GM18868 (cell line): ENCODE results near the gene SF3B2.
A peak's percentile ranks its signal among the peaks of the same experiment; 100 is the strongest.
"Not testable (repeated sequence)": the region's sequence is repeated elsewhere in the genome, so short reads cannot be mapped to it uniquely, and the experiment has no call there.

Experiments
- ATAC-seq: cut with Tn5 transposase; IDR thresholded peaks from one replicate; pipeline ENCODE4 v1.9.1; 2021; ENCODE audit warnings: mild to moderate bottlenecking, moderate library complexity; ENCODE audit not compliant: unreplicated experiment

SF3B2 gene

GRCh38 chr11:66072518-66072917 is 20.4 kb downstream of the SF3B2 start:
- no peak for ATAC-seq

- no peak for ATAC-seq
Measured at GRCh38 chr11:66073669-66074068, 21.5 kb downstream of the SF3B2 start.

GRCh38 chr11:66075273-66075672 is 23.1 kb downstream of the SF3B2 start:
- ATAC-seq, result no peak

GRCh38 chr11:66076561-66076960 is 24.4 kb downstream of the SF3B2 start:
- no peak for ATAC-seq

- no peak for ATAC-seq
Measured at GRCh38 chr11:66077927-66078326, 25.8 kb downstream of the SF3B2 start.

- not testable (repeated sequence) for ATAC-seq
Measured at GRCh38 chr11:66078949-66079348, 26.8 kb downstream of the SF3B2 start.

GRCh38 chr11:66080055-66080817 is 28.1 kb downstream of the SF3B2 start:
- ATAC-seq, result no peak

- ATAC-seq, result peak; percentile 63
Measured at GRCh38 chr11:66081505-66081904, 29.3 kb downstream of the SF3B2 start.

- no peak for ATAC-seq
Measured at GRCh38 chr11:66082946-66083698, 31.0 kb downstream of the SF3B2 start.

- no peak for ATAC-seq
Measured at GRCh38 chr11:66083767-66084166, 31.6 kb downstream of the SF3B2 start.

- ATAC-seq, result no peak
Measured at GRCh38 chr11:66084821-66085475, 32.8 kb downstream of the SF3B2 start.

GRCh38 chr11:66087148-66087908 is 35.2 kb downstream of the SF3B2 start:
- no peak for ATAC-seq

- no peak for ATAC-seq
Measured at GRCh38 chr11:66089067-66089466, 36.9 kb downstream of the SF3B2 start.

- ATAC-seq, result no peak
Measured at GRCh38 chr11:66090288-66090687, 38.1 kb downstream of the SF3B2 start.

GRCh38 chr11:66092125-66092524 is 40.0 kb downstream of the SF3B2 start:
- not testable (repeated sequence) for ATAC-seq

- ATAC-seq, result not testable (repeated sequence)
Measured at GRCh38 chr11:66099746-66100145, 47.6 kb downstream of the SF3B2 start.

- no peak for ATAC-seq
Measured at GRCh38 chr11:66100272-66101065, 48.3 kb downstream of the SF3B2 start.

GRCh38 chr11:66101066-66101464 is 48.9 kb downstream of the SF3B2 start:
- no peak for ATAC-seq

GRCh38 chr11:66104057-66104638 is 52.0 kb downstream of the SF3B2 start:
- ATAC-seq, result no peak
